ENCODE measurements around the gene ERBB4. TPM values are rescaled to one million over a fixed set of nuclear protein-coding genes. Genes with fewer than 3 reads are reported as not detected.

The ERBB4 gene
- polyA plus RNA-seq, 1 of the 3 experiments (the other 2 are of a cell fraction): 0.05 TPM

DNA sequence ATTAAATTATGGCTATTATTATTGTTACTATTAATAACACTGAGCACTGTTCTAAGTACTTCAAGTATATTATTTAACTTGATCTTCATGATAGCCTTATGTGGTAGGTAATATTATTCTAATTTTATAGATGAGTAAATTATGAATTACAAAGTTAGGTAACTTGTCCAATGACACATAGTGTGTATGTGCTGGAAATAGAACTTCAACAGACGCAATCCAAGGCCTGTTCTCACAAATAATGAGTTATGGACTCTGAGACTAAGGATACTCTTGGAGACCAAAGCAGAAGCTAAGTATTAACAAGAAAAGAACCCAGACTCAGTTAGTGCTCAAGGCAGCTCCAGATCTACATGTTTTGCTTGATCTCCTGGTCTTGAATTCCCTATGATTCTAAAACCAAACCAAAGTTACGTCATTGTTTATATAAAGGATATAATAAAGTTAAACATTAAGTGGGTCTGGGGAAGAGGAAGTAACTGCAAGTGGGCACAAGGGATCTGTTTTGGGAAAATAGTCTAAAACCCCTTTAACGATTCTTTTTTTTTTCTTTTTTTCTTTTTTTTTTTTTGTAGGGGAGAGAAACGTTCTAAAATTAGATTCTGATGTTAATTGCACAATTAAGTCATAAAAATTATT lies 211.3 kb downstream of the ERBB4 start:
- Histone ChIP-seq H3K9me3 (no peaks in the 10 kb centered on the region), H2AFZ (ENCODE audit: low read depth) (no peak overlapping the region), H3K27me3 (ENCODE audit: insufficient read depth) (no peaks in the 10 kb centered on the region), H3K79me2 (ENCODE audit: insufficient read depth) (no peaks in the 10 kb centered on the region), H3K27ac (ENCODE audit: low read depth in 2 of 2, low read length in 1 of 2) (no peak overlapping the region), H3K4me1 (ENCODE audit: control insufficient read depth in 1 of 2, insufficient read depth in 2 of 2, low read depth in 1 of 2, low read length in 1 of 2) (no peaks in the 10 kb centered on the region; a peak in 2 of 4 replicates), H3F3A (replicated peaks; ENCODE audit: insufficient read depth) (no peaks in the 10 kb centered on the region), H4K20me1 (ENCODE audit: insufficient read depth) (no peaks in the 10 kb centered on the region), H3K9me2 (no peaks in the 10 kb centered on the region), H3K9ac (no peak overlapping the region), H3K4me2 (no peak overlapping the region), H3K36me3 (replicated peaks in 1 of 2; ENCODE audit: control insufficient read depth in 1 of 2, insufficient read depth in 2 of 2, low read length in 1 of 2) (no peaks in the 10 kb centered on the region), H3K4me3 (ENCODE audit: low read depth in 2 of 2, low read length in 1 of 2) (no peak overlapping the region)
- WGBS (ENCODE audit: low lambda C conversion rate): 60% methylated on average over 4 of the region's 4 CpGs
- TF ChIP-seq EP300 (IDR thresholded peaks at IDR 0.05; ENCODE audit: borderline replicate concordance in 1 of 2, low read depth in 1 of 2, low read length in 1 of 2): no peak
- TF ChIP-seq CHD2 (IDR thresholded peaks at IDR 0.05; ENCODE audit: low read length, partially characterized antibody): no peak
- no peak for TF ChIP-seq MXI1 (IDR thresholded peaks at IDR 0.05; ENCODE audit: low read depth, low read length)
- TF ChIP-seq POLR2AphosphoS5 (IDR thresholded peaks at IDR 0.05; ENCODE audit: low read depth, low read length): no peak
- TF ChIP-seq GABPA (IDR thresholded peaks at IDR 0.05; ENCODE audit: low read depth): no peak
- TF ChIP-seq, protein P1, sequence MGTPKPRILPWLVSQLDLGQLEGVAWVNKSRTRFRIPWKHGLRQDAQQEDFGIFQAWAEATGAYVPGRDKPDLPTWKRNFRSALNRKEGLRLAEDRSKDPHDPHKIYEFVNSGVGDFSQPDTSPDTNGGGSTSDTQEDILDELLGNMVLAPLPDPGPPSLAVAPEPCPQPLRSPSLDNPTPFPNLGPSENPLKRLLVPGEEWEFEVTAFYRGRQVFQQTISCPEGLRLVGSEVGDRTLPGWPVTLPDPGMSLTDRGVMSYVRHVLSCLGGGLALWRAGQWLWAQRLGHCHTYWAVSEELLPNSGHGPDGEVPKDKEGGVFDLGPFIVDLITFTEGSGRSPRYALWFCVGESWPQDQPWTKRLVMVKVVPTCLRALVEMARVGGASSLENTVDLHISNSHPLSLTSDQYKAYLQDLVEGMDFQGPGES (IDR thresholded peaks at IDR 0.05; ENCODE audit: low read depth, low read length): no peak
- no peak for TF ChIP-seq SMC3 (IDR thresholded peaks at IDR 0.05; ENCODE audit: low read depth, low read length)
- no peak for TF ChIP-seq EZH2phosphoT487 (IDR thresholded peaks at IDR 0.05; ENCODE audit: borderline replicate concordance, low read depth)
- TF ChIP-seq, protein P2, sequence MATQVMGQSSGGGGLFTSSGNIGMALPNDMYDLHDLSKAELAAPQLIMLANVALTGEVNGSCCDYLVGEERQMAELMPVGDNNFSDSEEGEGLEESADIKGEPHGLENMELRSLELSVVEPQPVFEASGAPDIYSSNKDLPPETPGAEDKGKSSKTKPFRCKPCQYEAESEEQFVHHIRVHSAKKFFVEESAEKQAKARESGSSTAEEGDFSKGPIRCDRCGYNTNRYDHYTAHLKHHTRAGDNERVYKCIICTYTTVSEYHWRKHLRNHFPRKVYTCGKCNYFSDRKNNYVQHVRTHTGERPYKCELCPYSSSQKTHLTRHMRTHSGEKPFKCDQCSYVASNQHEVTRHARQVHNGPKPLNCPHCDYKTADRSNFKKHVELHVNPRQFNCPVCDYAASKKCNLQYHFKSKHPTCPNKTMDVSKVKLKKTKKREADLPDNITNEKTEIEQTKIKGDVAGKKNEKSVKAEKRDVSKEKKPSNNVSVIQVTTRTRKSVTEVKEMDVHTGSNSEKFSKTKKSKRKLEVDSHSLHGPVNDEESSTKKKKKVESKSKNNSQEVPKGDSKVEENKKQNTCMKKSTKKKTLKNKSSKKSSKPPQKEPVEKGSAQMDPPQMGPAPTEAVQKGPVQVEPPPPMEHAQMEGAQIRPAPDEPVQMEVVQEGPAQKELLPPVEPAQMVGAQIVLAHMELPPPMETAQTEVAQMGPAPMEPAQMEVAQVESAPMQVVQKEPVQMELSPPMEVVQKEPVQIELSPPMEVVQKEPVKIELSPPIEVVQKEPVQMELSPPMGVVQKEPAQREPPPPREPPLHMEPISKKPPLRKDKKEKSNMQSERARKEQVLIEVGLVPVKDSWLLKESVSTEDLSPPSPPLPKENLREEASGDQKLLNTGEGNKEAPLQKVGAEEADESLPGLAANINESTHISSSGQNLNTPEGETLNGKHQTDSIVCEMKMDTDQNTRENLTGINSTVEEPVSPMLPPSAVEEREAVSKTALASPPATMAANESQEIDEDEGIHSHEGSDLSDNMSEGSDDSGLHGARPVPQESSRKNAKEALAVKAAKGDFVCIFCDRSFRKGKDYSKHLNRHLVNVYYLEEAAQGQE (IDR thresholded peaks at IDR 0.05; ENCODE audit: low read depth, low read length): no peak
- no peak for TF ChIP-seq MEF2A (IDR thresholded peaks at IDR 0.05; ENCODE audit: borderline replicate concordance, low read depth)
- TF ChIP-seq, protein P3, sequence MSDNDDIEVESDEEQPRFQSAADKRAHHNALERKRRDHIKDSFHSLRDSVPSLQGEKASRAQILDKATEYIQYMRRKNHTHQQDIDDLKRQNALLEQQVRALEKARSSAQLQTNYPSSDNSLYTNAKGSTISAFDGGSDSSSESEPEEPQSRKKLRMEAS (IDR thresholded peaks at IDR 0.05; ENCODE audit: low read depth): no peak
- TF ChIP-seq, protein P4, sequence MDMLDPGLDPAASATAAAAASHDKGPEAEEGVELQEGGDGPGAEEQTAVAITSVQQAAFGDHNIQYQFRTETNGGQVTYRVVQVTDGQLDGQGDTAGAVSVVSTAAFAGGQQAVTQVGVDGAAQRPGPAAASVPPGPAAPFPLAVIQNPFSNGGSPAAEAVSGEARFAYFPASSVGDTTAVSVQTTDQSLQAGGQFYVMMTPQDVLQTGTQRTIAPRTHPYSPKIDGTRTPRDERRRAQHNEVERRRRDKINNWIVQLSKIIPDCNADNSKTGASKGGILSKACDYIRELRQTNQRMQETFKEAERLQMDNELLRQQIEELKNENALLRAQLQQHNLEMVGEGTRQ (IDR thresholded peaks at IDR 0.05; ENCODE audit: borderline replicate concordance, low read depth, low read length): no peak
- TF ChIP-seq RFX5 (IDR thresholded peaks at IDR 0.05; ENCODE audit: low read length): no peak
- no peak for DNase-seq
- ChIA-PET CTCF (interaction anchor here (1.0 kb wide), 1 partner anchor 12 kb away, joined by 3 read pairs; no protein-coding TSS in a partner anchor), POLR2A (no interaction called here)

Measured in SK-N-SH (cell line).